ENCODE measurements around the gene SCAF4.

SCAF4 gene

DNA sequence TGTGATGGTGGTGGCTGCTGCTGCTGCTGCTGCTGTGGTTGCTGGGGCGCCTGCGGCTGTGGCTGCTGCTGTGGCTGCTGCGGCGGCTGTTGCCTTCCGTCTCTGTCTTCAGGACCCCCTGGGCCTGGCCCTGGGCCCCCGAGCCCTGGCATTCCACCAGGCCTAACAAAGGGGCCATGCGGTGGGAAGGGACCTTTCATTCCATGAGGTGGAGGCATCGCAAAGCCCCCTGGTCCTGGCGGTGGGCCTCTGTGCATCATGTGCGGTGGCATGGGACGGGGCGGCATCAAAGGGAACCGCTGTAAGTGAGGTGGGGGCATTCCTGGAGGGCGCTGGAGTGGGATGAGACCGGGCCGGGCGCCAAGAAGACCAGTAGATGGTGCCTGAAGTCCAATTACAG, 60.0 kb downstream of the SCAF4 start:
- peaks cover 43% of the 10 kb centered on the region; the same call in 1 of the 2 replicates for H3K36me3 ChIP-seq (ENCODE audit: insufficient read depth, low read length)
- H3K4me2 ChIP-seq (ENCODE audit: low read depth, low read length, poor library complexity, severe bottlenecking): no peak overlapping the region

DNA sequence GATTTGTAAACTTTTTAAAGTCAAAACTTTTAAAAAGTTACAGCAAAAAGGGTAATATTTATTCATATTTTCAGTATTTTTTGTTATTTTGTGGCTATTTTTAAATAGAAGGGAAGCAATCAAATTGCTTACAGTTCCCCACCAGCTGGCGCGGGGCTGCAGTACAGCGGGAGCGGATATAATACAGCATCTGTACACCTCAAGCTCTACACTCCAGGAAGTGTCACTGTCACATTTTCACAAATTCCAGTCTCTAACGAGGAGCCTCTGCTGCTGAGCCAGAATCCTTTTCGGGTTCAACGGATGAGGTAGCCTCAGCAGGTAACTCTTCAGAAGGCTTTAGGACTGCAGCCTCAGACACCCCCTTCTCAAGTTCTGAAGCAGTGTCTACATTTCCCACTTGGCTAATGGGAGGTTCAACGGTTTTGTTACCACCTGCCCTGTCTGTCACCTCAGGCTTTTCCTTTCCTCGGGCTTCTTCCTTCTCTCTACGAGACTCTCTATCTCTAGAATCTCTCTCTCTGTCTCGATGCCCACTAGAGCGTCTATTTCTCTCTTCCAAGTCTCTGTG, 60.7 kb downstream of the SCAF4 start:
- H3K27me3 ChIP-seq (ENCODE audit: insufficient read depth, low read length, poor library complexity, severe bottlenecking): no peaks in the 10 kb centered on the region
- H3K36me3 ChIP-seq (ENCODE audit: insufficient read depth, low read length): peaks cover 48% of the 10 kb centered on the region; the same call in 1 of the 2 replicates
- no peak overlapping the region for H2AFZ ChIP-seq (ENCODE audit: low read length)
- H4K20me1 ChIP-seq (ENCODE audit: insufficient read depth, low read length, poor library complexity, severe bottlenecking): peaks cover 17% of the 10 kb centered on the region
- H3K4me3 ChIP-seq (ENCODE audit: low read length, poor library complexity, severe bottlenecking): no peak overlapping the region
- H3K9me2 ChIP-seq (replicated peaks; ENCODE audit: low read depth, low read length): no peaks in the 10 kb centered on the region
- peaks cover 6% of the 10 kb centered on the region for H3K4me1 ChIP-seq (ENCODE audit: insufficient read depth, low read length, poor library complexity, severe bottlenecking)
- peaks cover 9% of the 10 kb centered on the region for H3K79me2 ChIP-seq (ENCODE audit: insufficient read depth, low read length)
- no peaks in the 10 kb centered on the region; the same call in 1 of the 2 replicates for H3F3A ChIP-seq (ENCODE audit: low read depth)
- H3K9me3 ChIP-seq (ENCODE audit: insufficient read depth, low read depth, low read length): no peaks in the 10 kb centered on the region
- no peak overlapping the region for H3K4me2 ChIP-seq (ENCODE audit: low read depth, low read length, poor library complexity, severe bottlenecking)
- TF ChIP-seq EZH2phosphoT487 (IDR thresholded peaks at IDR 0.05; ENCODE audit: borderline replicate concordance): no peak
- TF ChIP-seq, protein P1, sequence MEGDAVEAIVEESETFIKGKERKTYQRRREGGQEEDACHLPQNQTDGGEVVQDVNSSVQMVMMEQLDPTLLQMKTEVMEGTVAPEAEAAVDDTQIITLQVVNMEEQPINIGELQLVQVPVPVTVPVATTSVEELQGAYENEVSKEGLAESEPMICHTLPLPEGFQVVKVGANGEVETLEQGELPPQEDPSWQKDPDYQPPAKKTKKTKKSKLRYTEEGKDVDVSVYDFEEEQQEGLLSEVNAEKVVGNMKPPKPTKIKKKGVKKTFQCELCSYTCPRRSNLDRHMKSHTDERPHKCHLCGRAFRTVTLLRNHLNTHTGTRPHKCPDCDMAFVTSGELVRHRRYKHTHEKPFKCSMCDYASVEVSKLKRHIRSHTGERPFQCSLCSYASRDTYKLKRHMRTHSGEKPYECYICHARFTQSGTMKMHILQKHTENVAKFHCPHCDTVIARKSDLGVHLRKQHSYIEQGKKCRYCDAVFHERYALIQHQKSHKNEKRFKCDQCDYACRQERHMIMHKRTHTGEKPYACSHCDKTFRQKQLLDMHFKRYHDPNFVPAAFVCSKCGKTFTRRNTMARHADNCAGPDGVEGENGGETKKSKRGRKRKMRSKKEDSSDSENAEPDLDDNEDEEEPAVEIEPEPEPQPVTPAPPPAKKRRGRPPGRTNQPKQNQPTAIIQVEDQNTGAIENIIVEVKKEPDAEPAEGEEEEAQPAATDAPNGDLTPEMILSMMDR (conservative IDR thresholded peaks at IDR 0.05; ENCODE audit: low read length): no peak
- no peak overlapping the region for H3K9ac ChIP-seq (ENCODE audit: low read depth, low read length, poor library complexity, severe bottlenecking)

More for the DNA sequence above, 60.0 kb downstream of the SCAF4 start:
- Histone ChIP-seq H2AFZ (ENCODE audit: low read length) (no peak overlapping the region), H3K9me2 (replicated peaks; ENCODE audit: low read depth, low read length) (no peaks in the 10 kb centered on the region), H3K79me2 (ENCODE audit: insufficient read depth, low read length) (peaks cover 4% of the 10 kb centered on the region; the same call in 1 of the 2 replicates), H3K4me3 (ENCODE audit: low read length, poor library complexity, severe bottlenecking) (no peak overlapping the region), H4K20me1 (ENCODE audit: insufficient read depth, low read length, poor library complexity, severe bottlenecking) (peaks cover 10% of the 10 kb centered on the region), H3K9ac (ENCODE audit: low read depth, low read length, poor library complexity, severe bottlenecking) (no peak overlapping the region), H3F3A (ENCODE audit: low read depth) (no peaks in the 10 kb centered on the region; the same call in 1 of the 2 replicates), H3K9me3 (ENCODE audit: insufficient read depth, low read depth, low read length) (no peaks in the 10 kb centered on the region), H3K4me1 (ENCODE audit: insufficient read depth, low read length, poor library complexity, severe bottlenecking) (peaks cover 2% of the 10 kb centered on the region), H3K27me3 (ENCODE audit: insufficient read depth, low read length, poor library complexity, severe bottlenecking) (no peaks in the 10 kb centered on the region)
- TF ChIP-seq, protein P1 (conservative IDR thresholded peaks at IDR 0.05; ENCODE audit: low read length): no peak
- TF ChIP-seq EZH2phosphoT487 (IDR thresholded peaks at IDR 0.05; ENCODE audit: borderline replicate concordance): no peak

DNA sequence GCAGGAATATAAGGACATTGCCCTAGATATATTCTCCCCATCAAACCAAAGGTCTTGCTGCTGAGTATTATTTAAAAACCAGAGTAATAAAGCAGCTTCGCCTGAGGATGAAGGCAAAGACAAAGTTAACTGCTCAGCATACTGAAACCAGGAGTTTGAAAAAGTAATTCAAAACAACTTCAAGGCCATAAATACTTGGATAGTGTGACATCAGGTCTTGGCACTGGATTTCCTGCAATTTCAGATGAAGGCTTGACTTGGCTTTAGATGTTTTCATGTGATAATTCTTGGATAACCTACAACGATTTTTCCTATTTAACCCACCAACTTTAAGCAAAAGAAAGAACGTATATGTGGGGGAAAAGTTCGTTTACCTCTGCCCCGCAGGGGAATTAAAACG, 61.8 kb downstream of the SCAF4 start:
- no peak for TF ChIP-seq EZH2phosphoT487 (IDR thresholded peaks at IDR 0.05; ENCODE audit: borderline replicate concordance)
- TF ChIP-seq, protein P1 (conservative IDR thresholded peaks at IDR 0.05; ENCODE audit: low read length): no peak
- Histone ChIP-seq H3F3A (ENCODE audit: low read depth) (no peaks in the 10 kb centered on the region; the same call in 1 of the 2 replicates), H3K4me2 (ENCODE audit: low read depth, low read length, poor library complexity, severe bottlenecking) (no peak overlapping the region), H3K79me2 (ENCODE audit: insufficient read depth, low read length) (peaks cover 21% of the 10 kb centered on the region), H3K9me3 (ENCODE audit: insufficient read depth, low read depth, low read length) (no peaks in the 10 kb centered on the region), H3K4me1 (ENCODE audit: insufficient read depth, low read length, poor library complexity, severe bottlenecking) (peaks cover 15% of the 10 kb centered on the region), H3K9me2 (replicated peaks; ENCODE audit: low read depth, low read length) (no peaks in the 10 kb centered on the region), H3K27me3 (ENCODE audit: insufficient read depth, low read length, poor library complexity, severe bottlenecking) (no peaks in the 10 kb centered on the region), H3K36me3 (ENCODE audit: insufficient read depth, low read length) (peaks cover 48% of the 10 kb centered on the region), H3K4me3 (ENCODE audit: low read length, poor library complexity, severe bottlenecking) (no peak overlapping the region), H3K9ac (ENCODE audit: low read depth, low read length, poor library complexity, severe bottlenecking) (no peak overlapping the region), H4K20me1 (ENCODE audit: insufficient read depth, low read length, poor library complexity, severe bottlenecking) (peaks cover 29% of the 10 kb centered on the region), H2AFZ (ENCODE audit: low read length) (no peak overlapping the region)

Measured in Loucy (cell line).